ENCODE results near the gene ATXN1.

DNA sequence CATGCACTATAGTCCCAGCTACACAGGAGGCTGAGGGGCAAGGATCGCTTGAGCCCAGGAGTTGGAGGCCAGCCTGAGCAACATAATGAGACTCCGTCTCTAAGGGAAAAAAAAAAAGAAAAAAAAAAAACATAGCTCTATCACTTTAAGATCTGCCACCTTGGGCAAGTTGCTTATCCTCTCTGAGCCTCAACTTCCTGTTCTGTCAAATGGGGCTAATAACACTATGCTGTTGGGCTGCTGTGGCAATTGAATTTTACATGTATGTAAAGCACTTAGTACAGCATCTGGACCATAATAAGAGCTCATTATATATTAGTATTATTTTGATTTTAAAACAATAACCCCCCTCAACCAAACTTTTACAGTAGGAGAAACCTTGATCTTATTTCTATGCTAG is 141.5 kb downstream of the ATXN1 start:
- TF ChIP-seq REST (IDR thresholded peaks at IDR 0.05; ENCODE audit: low read depth, low read length) = no peak
- TF ChIP-seq SIN3A (IDR thresholded peaks at IDR 0.05; ENCODE audit: borderline replicate concordance, low read depth, low read length) = no peak
- no peak for TF ChIP-seq CTCF (IDR thresholded peaks at IDR 0.05)
- no peak for TF ChIP-seq EZH2phosphoT487 (IDR thresholded peaks at IDR 0.05; ENCODE audit: borderline replicate concordance, low read depth)
- no peak for TF ChIP-seq EP300 (IDR thresholded peaks at IDR 0.05; ENCODE audit: borderline replicate concordance in 1 of 2, low read depth in 1 of 2, low read length in 1 of 2)
- TF ChIP-seq POLR2AphosphoS5 (IDR thresholded peaks at IDR 0.05; ENCODE audit: low read depth, low read length) = no peak
- no peak for TF ChIP-seq GABPA (IDR thresholded peaks at IDR 0.05; ENCODE audit: low read depth)
- TF ChIP-seq NFIC (IDR thresholded peaks at IDR 0.05; ENCODE audit: borderline replicate concordance) = no peak
- TF ChIP-seq TAF1 (IDR thresholded peaks at IDR 0.05; ENCODE audit: borderline replicate concordance, low read depth, low read length) = no peak
- TF ChIP-seq RXRA (IDR thresholded peaks at IDR 0.05; ENCODE audit: borderline replicate concordance, low read depth) = no peak
- TF ChIP-seq CHD2 (IDR thresholded peaks at IDR 0.05; ENCODE audit: low read length, partially characterized antibody) = no peak
- no peak for TF ChIP-seq TCF12 (IDR thresholded peaks at IDR 0.05)
- TF ChIP-seq FOSL2 (IDR thresholded peaks at IDR 0.05; ENCODE audit: borderline replicate concordance, low read depth) = no peak

All from SK-N-SH (cell line).